ENCODE results near the gene RAET1G. TPM values are rescaled to one million over a fixed set of nuclear protein-coding genes. Genes with fewer than 3 reads are reported as not detected.
"Not testable (repeated sequence)": the region's sequence is repeated elsewhere in the genome, so short reads cannot be mapped to it uniquely, and the experiment has no call there.

Gene RAET1G
- total RNA-seq, 4 donors from 2014 or later: 0.59 to 2.0 (median 1.6) TPM; not detected in 1

GRCh38 chr6:149913540-149914240 lies 9.2 kb downstream of the RAET1G start:
- H3K9me3 ChIP-seq: no peaks in the 10 kb centered on the region
- H3K4me1 ChIP-seq: no peaks in the 10 kb centered on the region
- intact Hi-C loops (cut with DNase I): no loop called here
- 73 to 75% methylated on average over 9 of the region's 9 CpGs for WGBS, 2 donors
- DNase-seq: no peak
- no peak overlapping the region for H3K27ac ChIP-seq
- H3K27me3 ChIP-seq: no peaks in the 10 kb centered on the region
- TF ChIP-seq CTCF (IDR thresholded peaks at IDR 0.05): no peak
- TF ChIP-seq POLR2A (IDR thresholded peaks at IDR 0.05): no peak
- no peaks in the 10 kb centered on the region for H3K36me3 ChIP-seq
- no peak overlapping the region for H3K4me3 ChIP-seq (replicated peaks in 1 of 3)

DNA sequence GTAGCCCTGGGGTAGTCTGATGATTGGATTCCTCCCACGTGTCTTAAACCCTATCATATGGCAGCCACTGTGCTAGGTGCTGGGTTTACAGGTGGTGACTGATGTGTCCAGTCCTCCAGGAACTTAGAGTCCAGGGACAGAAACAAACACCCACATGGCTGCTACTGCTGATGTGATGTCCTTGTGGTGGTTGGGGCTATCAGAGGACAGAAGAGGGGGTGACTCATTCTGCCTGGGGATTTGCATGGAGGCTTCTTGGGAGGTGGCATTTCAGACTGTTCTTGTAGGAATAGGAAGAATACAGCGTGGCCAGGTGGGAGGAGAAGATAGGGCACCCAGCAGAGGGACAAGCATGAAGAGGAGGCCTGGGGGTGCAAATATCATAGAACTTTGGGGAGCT lies 9.8 kb downstream of the RAET1G start:
- Histone ChIP-seq H3K9me3 (no peaks in the 10 kb centered on the region), H3K4me1 (no peaks in the 10 kb centered on the region), H3K36me3 (no peaks in the 10 kb centered on the region), H3K27me3 (no peaks in the 10 kb centered on the region), H3K27ac (no peak overlapping the region), H3K4me3 (replicated peaks in 1 of 3) (no peak overlapping the region)
- DNase-seq: no peak
- no peak for TF ChIP-seq CTCF (IDR thresholded peaks at IDR 0.05)
- TF ChIP-seq POLR2A (IDR thresholded peaks at IDR 0.05): no peak
- WGBS, 2 donors: 84 to 90% methylated on average over 2 of the region's 2 CpGs
- intact Hi-C loops (cut with DNase I): no loop called here

DNA sequence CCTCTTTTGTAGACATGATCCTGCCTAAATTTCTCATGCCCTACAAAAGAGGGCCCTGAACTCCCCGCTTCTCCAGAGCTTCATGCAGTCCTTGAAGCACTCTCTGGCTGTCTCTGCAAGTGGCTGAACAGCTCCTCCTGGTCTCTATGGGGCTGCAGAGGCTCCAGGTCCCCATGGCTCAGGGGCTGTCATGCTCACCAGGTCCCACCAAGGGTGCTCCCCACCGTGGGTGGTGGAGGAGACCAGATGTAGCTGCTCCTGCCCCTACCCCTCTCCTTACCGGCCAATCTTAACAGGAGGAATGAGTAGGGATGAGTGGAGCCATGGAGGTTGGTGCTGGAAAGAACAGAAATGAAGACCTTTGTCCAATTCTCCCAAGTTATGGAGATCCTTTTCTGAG lies 10.2 kb downstream of the RAET1G start:
- H3K36me3 ChIP-seq; H3K4me1 ChIP-seq; H3K27ac ChIP-seq; intact Hi-C loops (cut with DNase I); H3K4me3 ChIP-seq (replicated peaks in 1 of 3); DNase-seq; H3K9me3 ChIP-seq; H3K27me3 ChIP-seq: not testable (repeated sequence)
- WGBS, 2 donors: 78 to 86% methylated on average over 3 of the region's 3 CpGs

- Histone ChIP-seq H3K27me3 (no peaks in the 10 kb centered on the region), H3K4me3 (replicated peaks in 1 of 3) (no peak overlapping the region), H3K36me3 (no peaks in the 10 kb centered on the region), H3K27ac (no peak overlapping the region), H3K9me3 (no peaks in the 10 kb centered on the region), H3K4me1 (peaks cover 0 to 3% of the 10 kb centered on the region in 2 donors)
- 96% methylated on average over 23 of the region's 23 CpGs for WGBS, 2 donors
- intact Hi-C loops (cut with DNase I): no loop called here
- TF ChIP-seq CTCF (IDR thresholded peaks at IDR 0.05) (no peak), POLR2A (IDR thresholded peaks at IDR 0.05) (no peak)
- DNase-seq: no peak
Observed at GRCh38 chr6:149910721-149911151, 12.2 kb downstream of the RAET1G start.

DNA sequence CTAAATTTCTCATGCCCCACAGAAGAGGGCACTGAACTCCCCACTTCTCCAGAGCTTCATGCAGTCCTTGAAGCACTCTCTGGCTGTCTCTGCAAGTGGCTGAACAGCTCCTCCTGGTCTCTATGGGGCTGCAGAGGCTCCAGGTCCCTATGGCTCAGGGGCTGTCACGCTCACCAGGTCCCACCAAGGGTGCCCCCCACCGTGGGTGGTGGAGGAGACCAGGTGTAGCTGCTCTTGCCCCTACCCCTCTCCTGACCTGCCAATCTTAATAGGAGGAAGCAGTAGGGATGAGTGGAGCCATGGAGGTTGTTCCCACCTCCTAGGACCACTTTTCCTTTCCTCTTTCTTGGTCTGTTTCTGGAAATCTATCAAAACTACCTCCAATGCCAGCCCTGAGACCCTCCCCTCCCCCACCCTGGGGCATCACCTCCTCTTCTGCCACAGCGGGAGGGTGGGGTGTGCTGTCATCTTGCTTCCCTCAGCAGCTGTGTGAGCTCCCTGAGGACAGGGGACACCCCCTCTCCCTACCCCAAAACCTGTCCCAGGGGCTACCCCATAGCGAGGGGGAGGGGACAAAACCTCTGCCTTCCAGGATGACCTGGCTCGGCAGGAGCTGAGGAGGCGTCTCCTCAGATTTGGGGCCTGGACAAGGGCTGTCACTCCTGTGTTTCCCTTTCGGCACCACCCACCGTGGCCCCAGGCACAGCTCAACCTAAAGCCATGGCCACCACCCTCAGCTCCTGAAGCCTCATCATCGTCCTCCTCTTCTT lies 13.0 kb downstream of the RAET1G start:
- no peaks in the 10 kb centered on the region for H3K36me3 ChIP-seq
- H3K27me3 ChIP-seq: no peaks in the 10 kb centered on the region
- intact Hi-C loops (cut with DNase I): no loop called here
- TF ChIP-seq CTCF (IDR thresholded peaks at IDR 0.05): no peak
- TF ChIP-seq POLR2A (IDR thresholded peaks at IDR 0.05): no peak
- DNase-seq: no peak
- WGBS, 2 donors: 86 to 97% methylated on average over 7 to 9 of the region's 9 CpGs
- H3K4me1 ChIP-seq: peaks cover 0 to 3% of the 10 kb centered on the region in 2 donors
- H3K4me3 ChIP-seq (replicated peaks in 1 of 3): no peak overlapping the region
- H3K27ac ChIP-seq: no peak overlapping the region
- H3K9me3 ChIP-seq: no peaks in the 10 kb centered on the region

DNA sequence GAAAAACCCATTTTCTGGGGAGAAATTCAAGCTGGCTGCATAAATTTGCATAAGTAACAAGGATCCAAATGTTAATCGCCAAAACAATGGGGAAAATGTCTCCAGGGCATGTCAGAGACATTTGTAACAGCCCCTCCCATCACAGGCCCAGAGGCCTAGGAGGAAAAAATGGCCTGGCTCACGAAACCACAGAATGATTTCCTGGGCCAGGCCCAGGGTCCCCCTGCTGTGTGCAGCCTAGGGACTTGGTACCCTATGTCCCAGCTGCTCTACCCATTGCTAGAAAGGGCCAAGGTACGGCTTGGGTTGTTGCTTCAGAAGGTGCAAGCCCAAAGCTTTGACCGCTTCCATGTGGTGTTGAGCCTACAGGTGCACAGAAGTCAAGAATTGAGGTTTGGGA lies 14.4 kb downstream of the RAET1G start:
- DNase-seq; H3K27me3 ChIP-seq; H3K4me3 ChIP-seq (replicated peaks in 1 of 3); H3K9me3 ChIP-seq; H3K4me1 ChIP-seq; H3K36me3 ChIP-seq; intact Hi-C loops (cut with DNase I); H3K27ac ChIP-seq: not testable (repeated sequence)
- 76 to 87% methylated on average over 4 of the region's 4 CpGs for WGBS, 2 donors
